D341Med (cell line): Measurements from ENCODE around the gene PARVG.

ENCODE experiments used
- DNase-seq: peaks from one replicate; pipeline ENCODE4 v3.0.0; 2012; ENCODE audit warnings: low spot score

Gene PARVG

GRCh38 chr22:44244265-44244822 lies 63.6 kb downstream of the PARVG start:
- no peak for DNase-seq

- DNase-seq, result no peak
Observed at GRCh38 chr22:44245438-44245837, 64.7 kb downstream of the PARVG start.

- DNase-seq, result no peak
Observed at GRCh38 chr22:44245867-44246266, 65.1 kb downstream of the PARVG start.

- DNase-seq, result no peak
Observed at GRCh38 chr22:44246615-44247326, 66.0 kb downstream of the PARVG start.

GRCh38 chr22:44247346-44247745 lies 66.6 kb downstream of the PARVG start:
- DNase-seq, result no peak

- no peak for DNase-seq
Observed at GRCh38 chr22:44247923-44248892, 67.5 kb downstream of the PARVG start.

GRCh38 chr22:44248926-44249325 lies 68.2 kb downstream of the PARVG start:
- no peak for DNase-seq

GRCh38 chr22:44249376-44250147 lies 68.8 kb downstream of the PARVG start:
- no peak for DNase-seq

GRCh38 chr22:44254811-44255210 lies 74.1 kb downstream of the PARVG start:
- no peak for DNase-seq

- DNase-seq, result no peak
Observed at GRCh38 chr22:44256085-44256484, 75.4 kb downstream of the PARVG start.

- no peak for DNase-seq
Observed at GRCh38 chr22:44256556-44257485, 76.1 kb downstream of the PARVG start.
